ENCODE data around the gene SMAGP. TPM values are rescaled to one million over a fixed set of nuclear protein-coding genes. Genes with fewer than 3 reads are reported as not detected.

The SMAGP gene
- total RNA-seq, 1 experiment from 2014 or later: 2.3 TPM

GRCh38 chr12:51216642-51217041 is 53.6 kb downstream of the SMAGP start:
- H2AFZ ChIP-seq (ENCODE audit: low read length): no peak overlapping the region

GRCh38 chr12:51214895-51215294 is 55.3 kb downstream of the SMAGP start:
- Histone ChIP-seq H3K9ac (ENCODE audit: low read length) (no peak overlapping the region), H3K9me2 (replicated peaks; ENCODE audit: insufficient read depth, low read length) (no peaks in the 10 kb centered on the region), H3K9me3 (ENCODE audit: low read length) (no peaks in the 10 kb centered on the region), H3K4me1 (ENCODE audit: low read length) (peaks cover 12% of the 10 kb centered on the region), H3K4me3 (ENCODE audit: low read length) (no peak overlapping the region), H4K20me1 (ENCODE audit: insufficient read depth, low read depth, low read length) (no peaks in the 10 kb centered on the region), H3K79me2 (ENCODE audit: low read length) (no peaks in the 10 kb centered on the region), H3K36me3 (ENCODE audit: insufficient read depth, low read length) (no peaks in the 10 kb centered on the region), H2AFZ (ENCODE audit: low read length) (no peak overlapping the region), H3K4me2 (ENCODE audit: low read depth, low read length, poor library complexity, severe bottlenecking) (no peak overlapping the region), H3K27ac (ENCODE audit: low read length) (no peak overlapping the region), H3K27me3 (ENCODE audit: low read length) (no peaks in the 10 kb centered on the region)
- no peak for DNase-seq

More at GRCh38 chr12:51216642-51217041, 53.6 kb downstream of the SMAGP start:
- Histone ChIP-seq H4K20me1 (ENCODE audit: insufficient read depth, low read depth, low read length) (no peaks in the 10 kb centered on the region), H3K4me2 (ENCODE audit: low read depth, low read length, poor library complexity, severe bottlenecking) (peak overlapping the region; percentile 85), H3K4me1 (ENCODE audit: low read length) (peaks cover 12% of the 10 kb centered on the region), H3K9me2 (replicated peaks; ENCODE audit: insufficient read depth, low read length) (no peaks in the 10 kb centered on the region), H3K9me3 (ENCODE audit: low read length) (no peaks in the 10 kb centered on the region), H3K27ac (ENCODE audit: low read length) (no peak overlapping the region), H3K36me3 (ENCODE audit: insufficient read depth, low read length) (no peaks in the 10 kb centered on the region), H3K4me3 (ENCODE audit: low read length) (peak overlapping the region; percentile 72), H3K79me2 (ENCODE audit: low read length) (no peaks in the 10 kb centered on the region), H3K27me3 (ENCODE audit: low read length) (no peaks in the 10 kb centered on the region), H3K9ac (ENCODE audit: low read length) (peak overlapping the region; percentile 71; the same call in 1 of the 2 replicates)
- DNase-seq: no peak

GRCh38 chr12:51210690-51211395 is 59.4 kb downstream of the SMAGP start:
- Histone ChIP-seq H3K9me3 (ENCODE audit: low read length) (no peaks in the 10 kb centered on the region), H3K4me1 (ENCODE audit: low read length) (no peaks in the 10 kb centered on the region), H3K36me3 (ENCODE audit: insufficient read depth, low read length) (no peaks in the 10 kb centered on the region), H3K4me2 (ENCODE audit: low read depth, low read length, poor library complexity, severe bottlenecking) (no peak overlapping the region), H3K27ac (ENCODE audit: low read length) (no peak overlapping the region), H3K4me3 (ENCODE audit: low read length) (no peak overlapping the region), H3K9ac (ENCODE audit: low read length) (no peak overlapping the region), H3K27me3 (ENCODE audit: low read length) (no peaks in the 10 kb centered on the region), H3K9me2 (replicated peaks; ENCODE audit: insufficient read depth, low read length) (no peaks in the 10 kb centered on the region), H3K79me2 (ENCODE audit: low read length) (no peaks in the 10 kb centered on the region), H4K20me1 (ENCODE audit: insufficient read depth, low read depth, low read length) (no peaks in the 10 kb centered on the region), H2AFZ (ENCODE audit: low read length) (no peak overlapping the region)
- no peak for DNase-seq

GRCh38 chr12:51209259-51209658 is 61.0 kb downstream of the SMAGP start:
- no peaks in the 10 kb centered on the region for H3K79me2 ChIP-seq (ENCODE audit: low read length)
- DNase-seq: no peak
- no peaks in the 10 kb centered on the region for H3K36me3 ChIP-seq (ENCODE audit: insufficient read depth, low read length)
- H3K9me2 ChIP-seq (replicated peaks; ENCODE audit: insufficient read depth, low read length): no peaks in the 10 kb centered on the region
- no peaks in the 10 kb centered on the region for H3K4me1 ChIP-seq (ENCODE audit: low read length)
- H3K4me3 ChIP-seq (ENCODE audit: low read length): no peak overlapping the region
- no peak overlapping the region for H3K9ac ChIP-seq (ENCODE audit: low read length)
- H3K9me3 ChIP-seq (ENCODE audit: low read length): no peaks in the 10 kb centered on the region
- no peak overlapping the region for H2AFZ ChIP-seq (ENCODE audit: low read length)
- no peaks in the 10 kb centered on the region for H4K20me1 ChIP-seq (ENCODE audit: insufficient read depth, low read depth, low read length)
- no peak overlapping the region for H3K4me2 ChIP-seq (ENCODE audit: low read depth, low read length, poor library complexity, severe bottlenecking)
- H3K27me3 ChIP-seq (ENCODE audit: low read length): no peaks in the 10 kb centered on the region
- H3K27ac ChIP-seq (ENCODE audit: low read length): no peak overlapping the region

GRCh38 chr12:51208016-51208660 is 62.1 kb downstream of the SMAGP start:
- H2AFZ ChIP-seq (ENCODE audit: low read length): no peak overlapping the region
- no peak overlapping the region for H3K27ac ChIP-seq (ENCODE audit: low read length)
- no peaks in the 10 kb centered on the region for H3K9me2 ChIP-seq (replicated peaks; ENCODE audit: insufficient read depth, low read length)
- H3K4me2 ChIP-seq (ENCODE audit: low read depth, low read length, poor library complexity, severe bottlenecking): no peak overlapping the region
- no peak overlapping the region for H3K4me3 ChIP-seq (ENCODE audit: low read length)
- no peaks in the 10 kb centered on the region for H3K9me3 ChIP-seq (ENCODE audit: low read length)
- no peaks in the 10 kb centered on the region for H3K36me3 ChIP-seq (ENCODE audit: insufficient read depth, low read length)
- H3K27me3 ChIP-seq (ENCODE audit: low read length): no peaks in the 10 kb centered on the region
- H4K20me1 ChIP-seq (ENCODE audit: insufficient read depth, low read depth, low read length): no peaks in the 10 kb centered on the region
- DNase-seq: no peak
- H3K4me1 ChIP-seq (ENCODE audit: low read length): no peaks in the 10 kb centered on the region
- H3K9ac ChIP-seq (ENCODE audit: low read length): no peak overlapping the region
- H3K79me2 ChIP-seq (ENCODE audit: low read length): no peaks in the 10 kb centered on the region

GRCh38 chr12:51205350-51205749 is 64.9 kb downstream of the SMAGP start:
- Histone ChIP-seq H3K27ac (ENCODE audit: low read length) (no peak overlapping the region), H3K79me2 (ENCODE audit: low read length) (no peaks in the 10 kb centered on the region), H3K4me2 (ENCODE audit: low read depth, low read length, poor library complexity, severe bottlenecking) (no peak overlapping the region), H3K9ac (ENCODE audit: low read length) (no peak overlapping the region), H3K9me2 (replicated peaks; ENCODE audit: insufficient read depth, low read length) (no peaks in the 10 kb centered on the region), H3K4me1 (ENCODE audit: low read length) (no peaks in the 10 kb centered on the region), H4K20me1 (ENCODE audit: insufficient read depth, low read depth, low read length) (no peaks in the 10 kb centered on the region), H3K36me3 (ENCODE audit: insufficient read depth, low read length) (no peaks in the 10 kb centered on the region), H3K4me3 (ENCODE audit: low read length) (no peak overlapping the region), H2AFZ (ENCODE audit: low read length) (no peak overlapping the region), H3K9me3 (ENCODE audit: low read length) (no peaks in the 10 kb centered on the region), H3K27me3 (ENCODE audit: low read length) (no peaks in the 10 kb centered on the region)
- no peak for DNase-seq

GRCh38 chr12:51202718-51203117 is 67.5 kb downstream of the SMAGP start:
- Histone ChIP-seq H4K20me1 (ENCODE audit: insufficient read depth, low read depth, low read length) (no peaks in the 10 kb centered on the region), H2AFZ (ENCODE audit: low read length) (no peak overlapping the region), H3K4me2 (ENCODE audit: low read depth, low read length, poor library complexity, severe bottlenecking) (no peak overlapping the region), H3K36me3 (ENCODE audit: insufficient read depth, low read length) (no peaks in the 10 kb centered on the region), H3K27me3 (ENCODE audit: low read length) (no peaks in the 10 kb centered on the region), H3K4me1 (ENCODE audit: low read length) (no peaks in the 10 kb centered on the region), H3K9ac (ENCODE audit: low read length) (no peak overlapping the region), H3K9me2 (replicated peaks; ENCODE audit: insufficient read depth, low read length) (no peaks in the 10 kb centered on the region), H3K79me2 (ENCODE audit: low read length) (no peaks in the 10 kb centered on the region), H3K9me3 (ENCODE audit: low read length) (no peaks in the 10 kb centered on the region), H3K4me3 (ENCODE audit: low read length) (no peak overlapping the region), H3K27ac (ENCODE audit: low read length) (no peak overlapping the region)
- DNase-seq: no peak

GRCh38 chr12:51200806-51201205 is 69.4 kb downstream of the SMAGP start:
- H2AFZ ChIP-seq (ENCODE audit: low read length): no peak overlapping the region
- H4K20me1 ChIP-seq (ENCODE audit: insufficient read depth, low read depth, low read length): no peaks in the 10 kb centered on the region
- no peak overlapping the region for H3K27ac ChIP-seq (ENCODE audit: low read length)
- H3K9me3 ChIP-seq (ENCODE audit: low read length): no peaks in the 10 kb centered on the region
- H3K36me3 ChIP-seq (ENCODE audit: insufficient read depth, low read length): no peaks in the 10 kb centered on the region
- H3K9me2 ChIP-seq (replicated peaks; ENCODE audit: insufficient read depth, low read length): no peaks in the 10 kb centered on the region
- DNase-seq: no peak
- H3K4me3 ChIP-seq (ENCODE audit: low read length): no peak overlapping the region
- no peaks in the 10 kb centered on the region for H3K79me2 ChIP-seq (ENCODE audit: low read length)
- H3K4me1 ChIP-seq (ENCODE audit: low read length): no peaks in the 10 kb centered on the region
- no peak overlapping the region for H3K9ac ChIP-seq (ENCODE audit: low read length)
- H3K27me3 ChIP-seq (ENCODE audit: low read length): no peaks in the 10 kb centered on the region
- H3K4me2 ChIP-seq (ENCODE audit: low read depth, low read length, poor library complexity, severe bottlenecking): no peak overlapping the region

All from Karpas-422 (cell line).